Retina (tissue), 1 donor: Measurements from ENCODE around the gene RXRA.

ENCODE experiments used
- DNase-seq: peaks from one replicate; pipeline ENCODE4 v3.0.0-alpha.2; 2016

RXRA gene

GRCh38 chr9:134313470-134313869 lies 12.8 kb upstream of the RXRA start:
- DNase-seq, result no peak

DNA sequence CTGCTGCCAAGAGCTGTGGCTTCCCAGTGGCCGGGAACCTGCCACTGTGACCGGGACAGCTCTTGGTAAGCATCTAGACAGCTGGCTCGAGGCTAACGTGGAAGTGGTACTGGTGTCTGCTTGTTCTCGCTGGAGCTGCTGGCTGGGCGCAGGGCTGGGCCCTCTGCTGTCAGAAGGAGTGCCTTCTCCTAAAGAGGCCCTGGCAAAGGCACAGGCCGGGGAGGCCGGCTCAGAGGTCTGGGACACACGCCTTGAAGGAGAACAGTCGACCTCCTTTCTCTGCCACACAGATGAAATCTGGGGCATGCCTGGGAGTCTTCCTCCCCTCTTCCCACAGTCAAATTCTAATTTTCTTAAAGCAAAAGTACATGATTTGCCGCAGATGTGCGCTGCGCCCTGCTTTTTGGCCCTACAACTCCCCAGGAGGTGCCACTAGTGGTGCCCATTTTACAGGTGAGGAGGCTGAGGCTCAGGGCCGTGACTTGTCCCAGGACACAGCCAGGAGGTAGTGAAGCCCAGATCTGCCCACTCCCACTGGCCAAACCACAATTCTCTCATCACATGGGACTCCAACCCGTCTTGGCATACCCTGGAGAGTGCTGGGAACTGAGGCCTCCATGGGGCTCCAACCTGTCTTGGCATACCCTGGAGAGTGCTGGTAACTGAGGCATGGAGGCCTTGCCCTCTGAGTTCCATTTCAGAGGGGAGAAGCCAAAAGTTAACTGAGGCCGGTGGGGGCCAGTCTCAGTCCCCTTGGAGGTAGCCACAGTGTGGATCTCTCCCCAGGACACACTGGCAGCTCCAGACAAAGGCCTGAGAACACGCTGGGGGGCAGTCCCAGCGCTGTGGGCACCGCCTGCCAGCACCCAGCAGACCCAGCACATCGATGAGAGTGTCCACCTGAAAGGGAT lies 12.0 kb upstream of the RXRA start:
- no peak for DNase-seq

DNA sequence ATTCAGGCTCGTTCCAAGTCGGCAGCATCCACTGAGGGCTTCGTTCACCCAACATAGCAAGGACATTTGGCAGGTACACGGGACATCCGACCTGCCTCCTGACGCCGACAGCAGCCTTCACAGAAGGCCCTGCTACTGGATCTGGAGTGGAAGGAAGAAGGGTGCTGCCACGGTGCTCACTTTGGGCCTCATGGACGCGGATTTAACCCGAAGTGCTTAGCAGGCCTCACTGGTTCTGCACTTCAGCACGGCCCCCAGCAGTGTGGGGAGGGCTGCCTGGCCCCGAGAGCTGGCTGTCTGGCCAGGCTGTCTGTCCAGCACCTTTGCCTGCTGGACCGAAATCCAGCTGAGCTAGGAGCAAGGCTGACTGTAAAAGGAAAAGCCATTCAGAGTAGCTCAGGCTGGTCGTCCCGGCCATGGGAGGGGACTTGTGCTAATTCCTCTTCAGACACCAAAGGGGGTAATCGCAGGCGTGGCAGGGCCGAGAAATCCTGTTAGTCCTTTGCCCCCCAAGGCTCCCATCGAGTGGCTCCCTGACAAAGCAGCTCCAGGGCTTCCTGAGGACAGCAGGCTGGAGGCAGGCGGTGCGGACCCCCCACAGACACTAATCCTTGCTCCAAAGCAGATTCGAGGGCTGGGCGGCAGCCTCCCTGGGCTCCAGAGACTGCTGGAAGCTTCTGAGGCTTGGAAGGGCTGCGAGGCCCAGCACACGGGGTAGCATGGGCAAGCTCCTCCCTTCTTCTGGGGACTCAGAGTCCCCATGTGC lies 11.1 kb upstream of the RXRA start:
- peak; percentile 61 for DNase-seq

DNA sequence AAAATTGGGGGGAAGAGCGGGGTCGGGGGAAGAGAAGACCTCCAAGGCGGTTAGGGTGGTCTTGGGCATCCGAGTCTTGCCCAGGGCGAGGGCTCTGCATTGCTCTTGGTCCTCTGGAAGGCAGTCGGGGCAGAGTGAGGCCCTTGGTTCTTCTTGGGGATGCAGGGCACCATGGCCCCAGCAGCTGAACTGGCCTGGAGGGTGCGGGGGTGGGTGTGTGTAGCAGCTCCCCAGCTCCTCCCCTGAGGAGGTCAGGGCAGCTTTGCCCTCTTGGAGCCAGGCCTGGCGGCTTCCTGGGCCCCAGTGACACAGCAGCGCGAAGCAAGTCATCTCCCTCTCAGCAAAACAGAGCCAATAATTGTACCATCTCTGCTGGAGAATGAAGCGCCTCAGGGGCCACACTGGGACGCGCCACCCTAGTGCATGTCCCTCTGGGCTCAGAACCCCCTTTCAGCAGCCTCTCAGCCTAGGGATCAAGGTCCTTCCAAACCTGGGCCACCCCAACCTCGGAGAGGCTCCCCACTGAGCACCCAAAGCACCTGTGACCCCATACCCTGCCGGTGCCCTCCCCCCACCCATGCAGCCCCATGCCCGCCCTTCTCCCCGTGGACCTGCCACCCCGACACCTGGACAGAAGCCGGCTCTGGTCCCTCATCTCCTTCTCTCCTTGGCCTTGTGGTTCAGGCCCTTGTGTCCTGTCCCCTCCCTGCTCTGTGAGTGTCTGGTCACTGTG lies 10.4 kb upstream of the RXRA start:
- DNase-seq, result no peak

DNA sequence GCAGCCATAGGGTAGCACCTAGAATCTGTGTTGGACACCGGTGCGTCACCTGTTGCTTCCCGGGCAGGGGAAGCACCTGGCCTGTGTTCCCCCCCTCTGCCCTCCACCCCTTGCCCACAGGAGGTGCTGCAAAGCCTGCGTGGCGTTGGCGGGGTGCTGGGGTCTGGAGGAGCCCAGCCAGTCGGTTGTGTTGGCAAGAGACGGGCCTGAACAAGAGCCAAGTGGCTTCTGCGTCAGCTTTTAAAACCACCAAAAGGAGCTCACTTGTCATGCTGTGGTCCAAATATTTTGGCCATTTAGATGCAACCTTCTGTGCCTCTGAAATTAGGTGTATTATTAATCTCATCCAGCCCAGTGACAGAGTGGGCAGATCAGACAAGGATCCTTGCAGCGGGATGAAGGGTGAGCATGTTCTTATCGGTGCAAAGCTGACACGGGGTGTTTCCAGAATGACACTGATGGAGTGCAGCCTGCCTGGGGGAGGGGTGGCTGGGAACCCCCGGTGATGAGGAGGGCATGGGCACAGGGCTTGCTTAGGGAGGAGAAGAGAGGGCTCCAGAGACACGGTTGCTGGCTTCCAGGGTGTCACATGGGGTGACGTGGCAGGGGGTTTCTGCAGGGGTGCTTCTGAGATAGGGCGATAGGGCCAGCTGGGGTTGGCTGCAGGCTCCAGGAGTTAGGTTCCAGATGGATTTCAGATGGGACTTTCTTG lies 9.7 kb upstream of the RXRA start:
- no peak for DNase-seq

DNA sequence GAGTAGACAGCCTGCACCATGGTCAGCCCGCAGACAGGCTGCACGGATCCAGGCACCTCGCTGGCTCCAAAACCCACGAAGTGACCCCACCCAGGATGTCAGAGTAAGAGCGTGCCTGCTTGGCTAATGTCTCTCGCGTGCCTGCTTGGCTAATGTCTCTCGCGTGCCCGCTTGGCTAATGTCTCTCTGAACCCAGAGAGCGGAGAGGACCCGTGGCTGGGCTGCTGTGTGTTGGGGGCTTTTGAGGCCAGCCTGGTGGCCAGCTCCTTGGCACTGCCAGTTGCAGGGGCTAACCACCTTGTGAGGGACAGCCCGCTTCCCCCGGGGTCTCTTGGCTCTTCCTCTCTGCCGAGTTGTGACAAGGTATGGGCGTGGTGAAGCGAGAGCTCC lies 8.9 kb upstream of the RXRA start:
- DNase-seq, result no peak

- DNase-seq, result no peak
Observed at GRCh38 chr9:134317790-134318414, 8.4 kb upstream of the RXRA start.

GRCh38 chr9:134318481-134318891 lies 7.8 kb upstream of the RXRA start:
- DNase-seq, result no peak

DNA sequence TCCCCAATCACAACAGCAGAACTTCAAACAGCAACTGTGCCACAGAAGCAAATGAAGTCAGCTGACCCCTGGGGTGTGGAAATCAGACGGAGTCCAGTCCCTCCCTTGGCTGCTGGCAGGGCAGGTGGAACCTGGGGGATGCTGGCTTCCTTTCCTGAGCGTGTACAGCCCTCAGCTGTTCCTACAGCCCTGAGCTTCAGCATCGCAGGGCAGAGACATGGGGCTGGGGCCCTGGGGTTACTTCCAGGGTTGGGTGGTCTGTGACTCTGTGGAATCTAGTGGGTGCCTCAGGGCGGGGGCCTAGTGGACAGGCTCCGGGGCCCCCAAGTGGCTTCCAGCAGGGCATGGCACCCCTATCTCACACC lies 7.3 kb upstream of the RXRA start:
- DNase-seq, result no peak

GRCh38 chr9:134319306-134320125 lies 6.7 kb upstream of the RXRA start:
- peak; percentile 84 for DNase-seq

GRCh38 chr9:134320126-134320867 lies 6.0 kb upstream of the RXRA start:
- peak; percentile 78 for DNase-seq

GRCh38 chr9:134320868-134321471 lies 5.3 kb upstream of the RXRA start:
- DNase-seq, result peak; percentile 47

GRCh38 chr9:134321531-134321930 lies 4.7 kb upstream of the RXRA start:
- no peak for DNase-seq

- DNase-seq, result peak; percentile 7
Observed at GRCh38 chr9:134321946-134322741, 4.1 kb upstream of the RXRA start.

DNA sequence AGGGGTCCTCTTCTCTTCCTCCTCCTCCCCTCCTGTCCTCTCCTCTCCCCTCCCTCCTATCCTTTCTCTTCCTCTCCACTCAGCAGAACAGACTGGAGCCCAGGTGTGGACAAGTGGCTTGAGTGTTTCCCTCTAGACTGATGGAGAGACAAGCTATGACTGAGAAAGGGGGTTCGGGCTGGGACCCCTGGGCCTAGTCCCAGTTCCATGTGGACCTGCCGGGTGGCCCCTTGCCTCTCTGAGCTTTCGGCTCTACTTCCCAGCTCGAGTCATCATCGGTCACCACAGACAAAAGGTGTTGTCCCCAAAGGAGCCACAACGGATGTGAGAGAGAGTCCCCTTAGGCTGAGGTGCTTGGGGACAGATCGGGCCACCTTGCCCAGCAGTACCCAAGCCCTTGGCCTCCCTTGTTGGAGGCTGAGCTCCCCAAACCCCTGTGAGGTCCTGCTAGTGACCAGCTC lies 3.4 kb upstream of the RXRA start:
- peak; percentile 9 for DNase-seq

DNA sequence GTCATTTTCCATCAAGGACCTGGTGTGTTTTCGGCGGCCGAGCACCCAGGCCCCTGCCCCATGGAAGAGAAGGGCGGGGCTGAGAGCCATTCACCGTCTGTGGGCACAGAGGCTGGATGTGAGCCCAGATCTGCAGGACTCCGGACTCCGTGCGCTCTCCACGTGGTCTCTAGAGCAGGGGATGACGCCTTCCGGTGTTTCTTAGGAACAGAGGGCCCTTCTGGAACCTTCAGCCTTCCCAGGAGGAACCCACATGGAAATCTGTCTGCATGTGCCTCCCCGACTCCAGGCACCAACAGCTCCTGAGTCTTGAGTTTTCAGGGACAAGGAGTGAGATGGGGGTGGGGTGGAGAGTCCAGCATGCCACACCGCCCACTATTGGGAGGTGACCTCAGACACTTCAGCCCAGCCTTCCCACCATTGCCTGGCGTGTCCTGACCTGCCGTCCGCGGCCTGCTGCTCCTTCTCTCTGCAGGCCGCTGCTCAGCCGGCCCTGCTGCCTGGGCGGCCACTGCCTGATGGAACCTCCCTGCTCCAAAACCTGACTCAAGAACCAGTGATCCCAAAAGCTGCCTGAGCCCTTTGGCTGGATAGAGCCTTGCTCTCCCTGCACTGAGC lies 2.4 kb upstream of the RXRA start:
- no peak for DNase-seq

- DNase-seq, result no peak
Observed at GRCh38 chr9:134324359-134325095, 1.7 kb upstream of the RXRA start.
